Testis (tissue), 2 donors: ENCODE results near the gene MET.

Experiments used
- POLR2A ChIP-seq: fragments of 450-650 bp; IDR thresholded peaks from one replicate; pipeline ENCODE4 v1.6.1; 2017; ENCODE audit warnings: antibody characterized with exemption, mild to moderate bottlenecking, moderate library complexity
- TF ChIP-seq, protein P1 (sequence below), 3 experiments: fragments of 450-650 bp in 2 of 3; fragments of 200-600 bp in 1 of 3; sonication (generic) in 1 of 3; IDR thresholded peaks; one replicate each; pipeline ENCODE4 v1.5.1; 2016 to 2019; ENCODE audit warnings: antibody characterized with exemption in 3 of 3, mild to moderate bottlenecking in 2 of 3, moderate library complexity in 1 of 3

GRCh38 chr7:116650436-116650835, 21.6 kb upstream of the MET start:
- TF ChIP-seq POLR2A: no peak
- TF ChIP-seq, protein P1, sequence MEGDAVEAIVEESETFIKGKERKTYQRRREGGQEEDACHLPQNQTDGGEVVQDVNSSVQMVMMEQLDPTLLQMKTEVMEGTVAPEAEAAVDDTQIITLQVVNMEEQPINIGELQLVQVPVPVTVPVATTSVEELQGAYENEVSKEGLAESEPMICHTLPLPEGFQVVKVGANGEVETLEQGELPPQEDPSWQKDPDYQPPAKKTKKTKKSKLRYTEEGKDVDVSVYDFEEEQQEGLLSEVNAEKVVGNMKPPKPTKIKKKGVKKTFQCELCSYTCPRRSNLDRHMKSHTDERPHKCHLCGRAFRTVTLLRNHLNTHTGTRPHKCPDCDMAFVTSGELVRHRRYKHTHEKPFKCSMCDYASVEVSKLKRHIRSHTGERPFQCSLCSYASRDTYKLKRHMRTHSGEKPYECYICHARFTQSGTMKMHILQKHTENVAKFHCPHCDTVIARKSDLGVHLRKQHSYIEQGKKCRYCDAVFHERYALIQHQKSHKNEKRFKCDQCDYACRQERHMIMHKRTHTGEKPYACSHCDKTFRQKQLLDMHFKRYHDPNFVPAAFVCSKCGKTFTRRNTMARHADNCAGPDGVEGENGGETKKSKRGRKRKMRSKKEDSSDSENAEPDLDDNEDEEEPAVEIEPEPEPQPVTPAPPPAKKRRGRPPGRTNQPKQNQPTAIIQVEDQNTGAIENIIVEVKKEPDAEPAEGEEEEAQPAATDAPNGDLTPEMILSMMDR (IDR thresholded peaks at IDR 0.05): no peak
